ENCODE results near the gene ETV3L.

- TF ChIP-seq EZH2 (IDR thresholded peaks at IDR 0.05; ENCODE audit: insufficient read depth, poor library complexity, severe bottlenecking) (no peak), EZH2phosphoT487 (IDR thresholded peaks at IDR 0.05; ENCODE audit: insufficient read depth, low read depth) (no peak)
Measured at GRCh38 chr1:157069601-157070000, 30.0 kb downstream of the ETV3L start.

Data from GM23248 (cell line).